ENCODE results near the gene GALNS. TPM values are rescaled to one million over a fixed set of nuclear protein-coding genes. Genes with fewer than 3 reads are reported as not detected.
A peak's percentile ranks its signal among the peaks of the same experiment; 100 is the strongest.

GALNS gene
- total RNA-seq, 2 donors from 2014 or later: 24.8 to 38.7 TPM

GRCh38 chr16:88770461-88771293 is 86.1 kb downstream of the GALNS start:
- no peaks in the 10 kb centered on the region for H3K36me3 ChIP-seq
- no peaks in the 10 kb centered on the region for H3K27me3 ChIP-seq (replicated peaks; ENCODE audit: insufficient read depth)
- DNase-seq (ENCODE audit: low spot score) (no peak), ATAC-seq (ENCODE audit: insufficient number of reproducible peaks, low FRiP score, low read depth) (no peak)
- H3K27ac ChIP-seq: no peak overlapping the region
- H3K4me1 ChIP-seq (ENCODE audit: control insufficient read depth in 1 of 2, low read depth in 2 of 2): peaks cover 16 to 60% of the 10 kb centered on the region in 2 donors
- no peak for TF ChIP-seq CTCF (IDR thresholded peaks at IDR 0.05)
- H3K9me3 ChIP-seq: no peaks in the 10 kb centered on the region
- no peak overlapping the region for H3K4me3 ChIP-seq

- DNase-seq (ENCODE audit: low spot score) (no peak), ATAC-seq (ENCODE audit: insufficient number of reproducible peaks, low FRiP score, low read depth) (no peak)
- H3K27ac ChIP-seq: no peak overlapping the region
- no peak for TF ChIP-seq CTCF (IDR thresholded peaks at IDR 0.05)
- no peaks in the 10 kb centered on the region for H3K9me3 ChIP-seq
- no peaks in the 10 kb centered on the region for H3K36me3 ChIP-seq
- H3K4me3 ChIP-seq: no peak overlapping the region
- H3K27me3 ChIP-seq (replicated peaks; ENCODE audit: insufficient read depth): no peaks in the 10 kb centered on the region
- peaks cover 16 to 60% of the 10 kb centered on the region in 2 donors for H3K4me1 ChIP-seq (ENCODE audit: control insufficient read depth in 1 of 2, low read depth in 2 of 2)
Observed at GRCh38 chr16:88769617-88770460, 86.9 kb downstream of the GALNS start.

- Histone ChIP-seq H3K27ac (no peak overlapping the region), H3K36me3 (no peaks in the 10 kb centered on the region), H3K9me3 (no peaks in the 10 kb centered on the region), H3K4me3 (peak overlapping the region; percentile 20), H3K4me1 (ENCODE audit: control insufficient read depth in 1 of 2, low read depth in 2 of 2) (peaks cover 12 to 48% of the 10 kb centered on the region in 2 donors), H3K27me3 (replicated peaks; ENCODE audit: insufficient read depth) (no peaks in the 10 kb centered on the region)
- TF ChIP-seq CTCF (IDR thresholded peaks at IDR 0.05): no peak
- ATAC-seq (ENCODE audit: insufficient number of reproducible peaks, low FRiP score, low read depth): no peak
- no peak for DNase-seq (ENCODE audit: low spot score)
Observed at GRCh38 chr16:88768071-88768783, 88.5 kb downstream of the GALNS start.

GRCh38 chr16:88767546-88768070 is 89.1 kb downstream of the GALNS start:
- no peak overlapping the region for H3K4me3 ChIP-seq
- ATAC-seq (ENCODE audit: insufficient number of reproducible peaks, low FRiP score, low read depth) (no peak), DNase-seq (ENCODE audit: low spot score) (no peak)
- no peaks in the 10 kb centered on the region for H3K9me3 ChIP-seq
- H3K4me1 ChIP-seq (ENCODE audit: control insufficient read depth in 1 of 2, low read depth in 2 of 2): peaks cover 9 to 42% of the 10 kb centered on the region in 2 donors
- H3K27ac ChIP-seq: no peak overlapping the region
- no peaks in the 10 kb centered on the region for H3K36me3 ChIP-seq
- no peak for TF ChIP-seq CTCF (IDR thresholded peaks at IDR 0.05)
- no peaks in the 10 kb centered on the region for H3K27me3 ChIP-seq (replicated peaks; ENCODE audit: insufficient read depth)
